HepG2 (cell line): ENCODE results near the gene HBS1L. TPM values are rescaled to one million over a fixed set of nuclear protein-coding genes. Genes with fewer than 3 reads are reported as not detected.

Experiments
- ATAC-seq: fragments of 200-7000 bp; cut with Tn5 transposase; 3 replicates; pipeline ENCODE4 v1.9.1; 2020; ENCODE audit warnings: mild to moderate bottlenecking, moderate library complexity
- BruUV-seq: library from RNA; stranded (reverse); fragments of 400-500 nt; replicated peaks from 2 replicates; lab custom pipeline; 2021; lab: Mats Ljungman, UMichigan
- CTCF ChIA-PET: fragments of 300-600 bp; formaldehyde crosslinking; extraction: SDS; loops from one replicate; lab custom pipeline; 2021; ENCODE audit warnings: low total read pairs, inconsistent platforms, low intra/inter-chr PET ratio; lab: Yijun Ruan, JAX
- POLR2A ChIA-PET: fragments of 350-600 bp; sonication (Branson Sonifier 250); formaldehyde crosslinking; loops from one replicate; lab custom pipeline; 2020; ENCODE audit warnings: antibody characterized with exemption, inconsistent platforms; lab: Yijun Ruan, JAX
- DNase-seq: peaks from one replicate; pipeline ENCODE4 v3.0.0-alpha.2; 2015; ENCODE audit warnings: low spot score
- FAIRE-seq: peaks from 3 replicates; lab custom pipeline; 2011; peaks lifted over from hg19 to GRCh38; lab: Jason Lieb, UNC
- H2AFZ ChIP-seq: one replicate; pipeline ENCODE4 v1.6.1; 2011; ENCODE audit warnings: low read length, inconsistent platforms
- H3K27ac ChIP-seq: fragments of 300-600 bp; 3 replicates; pipeline ENCODE4 v1.8.0; 2011; ENCODE audit warnings: mixed run types, mild to moderate bottlenecking, mixed read lengths, low read length, inconsistent platforms; ENCODE audit not compliant: insufficient read depth; ENCODE audit errors: extremely low read length
- H3K27me3 ChIP-seq, 2 experiments: fragments of 200-600 bp in 1 of 2; 2 replicates in 1 of 2; 3 replicates in 1 of 2; pipeline versions ENCODE4 v1.6.0 to v1.8.0; 2011; ENCODE audit warnings: low read length in 2 of 2, mild to moderate bottlenecking in 2 of 2, moderate library complexity in 2 of 2, inconsistent platforms in 1 of 2; ENCODE audit not compliant: insufficient read depth in 2 of 2, control insufficient read depth in 1 of 2
- H3K36me3 ChIP-seq, 2 experiments: fragments of 200-600 bp in 1 of 2; replicated peaks in 1 of 2; 2 replicates in 1 of 2; 3 replicates in 1 of 2; pipeline versions ENCODE4 v1.5.1 to v1.8.0; 2011; ENCODE audit warnings: low read length in 2 of 2, inconsistent platforms in 1 of 2; ENCODE audit not compliant: insufficient read depth in 2 of 2, control insufficient read depth in 1 of 2
- H3K4me1 ChIP-seq: 2 replicates; pipeline ENCODE4 v1.5.1; 2012; ENCODE audit warnings: low read length, inconsistent platforms; ENCODE audit not compliant: insufficient read depth
- H3K4me2 ChIP-seq: 2 replicates; pipeline ENCODE4 v1.6.0; 2011; ENCODE audit warnings: low read depth, low read length, inconsistent platforms
- H3K4me3 ChIP-seq, 3 experiments: fragments of 200-600 bp in 1 of 3; sonication (generic), shearing (Covaris generic) in 1 of 3; replicated peaks in 1 of 3; 2 replicates each; pipeline ENCODE4 v1.5.1; 2011 to 2016; ENCODE audit warnings: low read length in 3 of 3, inconsistent platforms in 2 of 3, low read depth in 2 of 3, mild to moderate bottlenecking in 2 of 3, control low read depth in 1 of 3, mixed read lengths in 1 of 3; ENCODE audit not compliant: insufficient read depth in 1 of 3
- H3K79me2 ChIP-seq: one replicate; pipeline ENCODE4 v1.6.1; 2011; ENCODE audit warnings: low read length, inconsistent platforms; ENCODE audit not compliant: insufficient read depth
- H3K9ac ChIP-seq: 2 replicates; pipeline ENCODE4 v1.6.0; 2011; ENCODE audit warnings: mild to moderate bottlenecking, low read depth, low read length, inconsistent platforms; ENCODE audit not compliant: insufficient read depth
- H3K9me3 ChIP-seq: 2 replicates; pipeline ENCODE4 v1.5.1; 2012; ENCODE audit warnings: mild to moderate bottlenecking, low read length
- H4K20me1 ChIP-seq: 2 replicates; pipeline ENCODE4 v1.6.0; 2011; ENCODE audit warnings: inconsistent platforms, mild to moderate bottlenecking, low read length, moderate library complexity; ENCODE audit not compliant: insufficient read depth
- CREB1 ChIP-seq, 2 experiments: fragments of 450-650 bp in 1 of 2; IDR thresholded peaks; 2 replicates each; pipeline ENCODE4 v1.6.1; 2016 to 2017; ENCODE audit warnings: control low read depth in 1 of 2, mild to moderate bottlenecking in 1 of 2, missing compliant biosample characterization in 1 of 2, missing genetic modification characterization in 1 of 2
- EEA1 ChIP-seq: sonication (generic); formaldehyde crosslinking; IDR thresholded peaks from 2 replicates; pipeline ENCODE4 v1.5.1; 2020; ENCODE audit warnings: mild to moderate bottlenecking, missing genetic modification reagents, borderline replicate concordance
- ELF3 ChIP-seq: IDR thresholded peaks from 2 replicates; pipeline ENCODE4 v1.6.1; 2016; ENCODE audit warnings: missing genetic modification reagents, missing compliant biosample characterization
- FOXA1 ChIP-seq, 2 experiments: fragments of 450-650 bp in 1 of 2; sonication (generic) in 1 of 2; formaldehyde crosslinking in 1 of 2; IDR thresholded peaks; 2 replicates each; pipeline versions ENCODE4 v1.4.0 to v1.6.1; 2016 to 2020; ENCODE audit warnings: missing genetic modification reagents in 1 of 2
- IKZF1 ChIP-seq: fragments of 450-650 bp; IDR thresholded peaks from 2 replicates; pipeline ENCODE4 v1.7.1; 2016
- IRX3 ChIP-seq: sonication (generic); formaldehyde crosslinking; IDR thresholded peaks from 2 replicates; pipeline ENCODE4 v1.8.1; 2023; ENCODE audit warnings: mild to moderate bottlenecking, low read depth, missing genetic modification reagents, borderline replicate concordance
- MLLT10 ChIP-seq: sonication (generic); formaldehyde crosslinking; IDR thresholded peaks from 2 replicates; pipeline ENCODE4 v1.4.0; 2020; ENCODE audit warnings: missing genetic modification reagents
- NFYC ChIP-seq: IDR thresholded peaks from 2 replicates; pipeline ENCODE4 v1.6.1; 2016; ENCODE audit warnings: missing genetic modification reagents, missing compliant biosample characterization
- ZNF501 ChIP-seq: sonication (generic); formaldehyde crosslinking; IDR thresholded peaks from 2 replicates; pipeline ENCODE4 v1.5.1; 2020; ENCODE audit warnings: mild to moderate bottlenecking, moderate library complexity, missing genetic modification reagents
- whole genome bisulfite sequencing: methylation state at CpG from one replicate; pipeline ENCODE4 v1.1.6; 2017; ENCODE audit warnings: low lambda C conversion rate; 5-methylcytosine and 5-hydroxymethylcytosine counted together
- in situ Hi-C: cut with HindIII; loops from 2 replicates; pipeline ENCODE4 v1.10.0; 2017; ENCODE audit warnings: low pct_unique_long_range_greater_than_20kb; ENCODE audit not compliant: extremely low pct_ligation_motif_present
- intact Hi-C: fragments of 100-400 bp; cut with micrococcal nuclease; formaldehyde crosslinking; loops from one replicate; pipeline ENCODE4 v1.10.0; 2022; ENCODE audit not compliant: unreplicated experiment
- polyA plus RNA-seq, 8 experiments: library from polyadenylated mRNA; depleted of rRNA in 3 of 8; stranded (reverse) in 7 of 8; unstranded in 1 of 8; fragments of >200 nt; fragmentation: Illumina TruSeq in 4 of 8; extraction: Trizol in 4 of 8; gene quantifications; 2 replicates each; pipeline versions ENCODE4 v1.2.1 to v1.2.3, GENCODE V29; 2011 to 2016; ENCODE audit warnings: low read depth in 4 of 8, missing spikeins in 1 of 8, mixed read lengths in 1 of 8; ENCODE audit not compliant: insufficient read depth in 1 of 8
- total RNA-seq, 5 experiments: library from RNA; depleted of rRNA; stranded (reverse); fragments of >200 nt; fragmentation: Illumina TruSeq; extraction: Trizol; gene quantifications; 2 replicates each; pipeline ENCODE4 v1.2.3, GENCODE V29; 2016; ENCODE audit warnings: low read depth in 1 of 5
- TF ChIP-seq, protein P1 (sequence below): sonication (generic); formaldehyde crosslinking; IDR thresholded peaks from 2 replicates; pipeline ENCODE4 v1.4.0; 2020; ENCODE audit warnings: missing genetic modification reagents
- TF ChIP-seq, protein P2 (sequence below): sonication (generic); formaldehyde crosslinking; IDR thresholded peaks from 2 replicates; pipeline ENCODE4 v1.5.0; 2020; ENCODE audit warnings: missing genetic modification reagents, mild to moderate bottlenecking, borderline replicate concordance
- TF ChIP-seq, protein P3 (sequence below): IDR thresholded peaks from 2 replicates; pipeline ENCODE4 v1.6.1; 2012; ENCODE audit warnings: inconsistent platforms

The HBS1L gene
- total and polyA plus RNA-seq, 2 of the 13 experiments (the other 11 are each of a cell fraction or from before 2014, with no cell fraction given), result 44.1 to 138 TPM

DNA sequence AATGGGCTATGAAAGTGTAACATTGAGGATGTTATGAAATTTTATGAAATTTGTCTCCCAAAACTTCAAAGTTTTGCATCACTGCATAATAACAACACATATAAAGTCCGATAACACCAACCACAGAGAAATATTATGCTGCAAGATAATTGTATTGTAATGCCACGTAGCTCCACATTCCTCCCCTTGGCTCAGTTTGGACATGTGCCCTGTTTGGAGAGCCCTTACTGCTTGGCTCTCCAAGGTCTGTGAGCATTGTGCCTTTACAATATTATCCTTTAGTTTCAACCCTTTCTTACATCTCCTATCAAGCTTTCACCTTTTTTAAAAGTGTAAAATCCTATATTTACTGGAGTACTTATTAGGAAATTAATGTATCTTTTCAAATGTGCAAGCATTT lies 10.8 kb downstream of the HBS1L start:
- no TSS peak for BruUV-seq
- Histone ChIP-seq H3K4me2 (no peak overlapping the region), H3K9me3 (no peaks in the 10 kb centered on the region), H3K27me3 (no peaks in the 10 kb centered on the region), H3K36me3 (peaks cover 15 to 49% of the 10 kb centered on the region in 2 experiments), H3K4me1 (no peaks in the 10 kb centered on the region), H3K79me2 (peaks cover 66% of the 10 kb centered on the region), H4K20me1 (peaks cover 6% of the 10 kb centered on the region; the same call in 1 of the 2 replicates), H3K27ac (no peak overlapping the region), H3K9ac (no peak overlapping the region), H2AFZ (no peak overlapping the region), H3K4me3 (no peak overlapping the region)
- DNase-seq (no peak), ATAC-seq (no peak), FAIRE-seq (no peak)
- in situ Hi-C loops (no loop called here), intact Hi-C loops (no loop called here)
- CTCF ChIA-PET, result no interaction called here
- WGBS, result 95% methylated on average over 2 of the region's 2 CpGs
- POLR2A ChIA-PET, result interaction anchor here (1.7 kb wide), 1 partner anchor 11 kb away, joined by 7 read pairs; the partner anchor contains the start of gene HBS1L
- TF ChIP-seq FOXA1 (IDR thresholded peaks at IDR 0.05) (no peak), FOXA1 (CRISPR knock-in tag; IDR thresholded peaks at IDR 0.05) (no peak), MLLT10 (CRISPR knock-in tag) (no peak), ZNF501 (CRISPR knock-in tag) (no peak), IRX3 (CRISPR knock-in tag) (no peak), ELF3 (CRISPR knock-in tag) (no peak), IKZF1 (no peak)
- TF ChIP-seq, protein P1, sequence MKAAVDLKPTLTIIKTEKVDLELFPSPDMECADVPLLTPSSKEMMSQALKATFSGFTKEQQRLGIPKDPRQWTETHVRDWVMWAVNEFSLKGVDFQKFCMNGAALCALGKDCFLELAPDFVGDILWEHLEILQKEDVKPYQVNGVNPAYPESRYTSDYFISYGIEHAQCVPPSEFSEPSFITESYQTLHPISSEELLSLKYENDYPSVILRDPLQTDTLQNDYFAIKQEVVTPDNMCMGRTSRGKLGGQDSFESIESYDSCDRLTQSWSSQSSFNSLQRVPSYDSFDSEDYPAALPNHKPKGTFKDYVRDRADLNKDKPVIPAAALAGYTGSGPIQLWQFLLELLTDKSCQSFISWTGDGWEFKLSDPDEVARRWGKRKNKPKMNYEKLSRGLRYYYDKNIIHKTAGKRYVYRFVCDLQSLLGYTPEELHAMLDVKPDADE (CRISPR knock-in tag), result no peak

DNA sequence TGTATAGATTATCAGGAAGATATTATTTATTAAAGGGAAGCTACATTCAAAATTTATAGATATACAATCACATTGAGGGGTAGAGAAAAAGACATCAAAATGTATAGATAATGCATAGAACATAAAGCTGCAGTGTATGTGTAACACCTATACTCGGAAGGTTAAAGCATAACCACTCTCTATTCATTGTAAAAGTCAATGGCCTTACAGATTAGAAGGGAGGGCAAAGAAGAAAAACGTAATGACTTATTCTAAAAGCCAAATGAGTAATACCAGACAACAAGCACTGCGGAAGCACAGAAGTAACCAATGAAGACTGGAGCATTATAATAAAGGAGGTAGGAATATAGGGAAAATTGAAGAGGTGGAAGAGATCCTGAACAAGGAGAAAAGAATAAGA lies 11.3 kb downstream of the HBS1L start:
- Histone ChIP-seq H3K27ac (no peak overlapping the region), H4K20me1 (peaks cover 6% of the 10 kb centered on the region; the same call in 1 of the 2 replicates), H3K9ac (no peak overlapping the region), H3K4me1 (no peaks in the 10 kb centered on the region), H3K79me2 (peaks cover 61% of the 10 kb centered on the region), H3K4me2 (no peak overlapping the region), H3K9me3 (no peaks in the 10 kb centered on the region), H2AFZ (no peak overlapping the region), H3K27me3 (no peaks in the 10 kb centered on the region), H3K36me3 (peaks cover 14 to 46% of the 10 kb centered on the region in 2 experiments), H3K4me3 (no peak overlapping the region)
- no peak for ATAC-seq
- intact Hi-C loops, result no loop called here
- ChIA-PET POLR2A (interaction anchor here (1.7 kb wide), 1 partner anchor 12 kb away, joined by 7 read pairs; the partner anchor contains the start of gene HBS1L), CTCF (no interaction called here)
- DNase-seq, result no peak
- WGBS, result 92% methylated on average over 3 of the region's 3 CpGs
- in situ Hi-C loops, result no loop called here
- TF ChIP-seq, protein P2, sequence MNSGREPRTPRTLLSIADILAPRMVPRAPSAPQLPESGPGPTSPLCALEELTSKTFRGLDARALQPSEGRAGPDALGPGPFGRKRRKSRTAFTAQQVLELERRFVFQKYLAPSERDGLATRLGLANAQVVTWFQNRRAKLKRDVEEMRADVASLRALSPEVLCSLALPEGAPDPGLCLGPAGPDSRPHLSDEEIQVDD (CRISPR knock-in tag), result no peak
- TF ChIP-seq EEA1 (CRISPR knock-in tag), result no peak
- no peak for TF ChIP-seq NFYC (CRISPR knock-in tag)
- TF ChIP-seq, protein P3, sequence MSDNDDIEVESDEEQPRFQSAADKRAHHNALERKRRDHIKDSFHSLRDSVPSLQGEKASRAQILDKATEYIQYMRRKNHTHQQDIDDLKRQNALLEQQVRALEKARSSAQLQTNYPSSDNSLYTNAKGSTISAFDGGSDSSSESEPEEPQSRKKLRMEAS, result no peak
- TF ChIP-seq CREB1 (IDR thresholded peaks at IDR 0.05), result no peak
- TF ChIP-seq CREB1 (CRISPR knock-in tag; IDR thresholded peaks at IDR 0.05), result 0 out of 2 replicates have a peak, but pooled peaks have one; percentile 10
- no peak for FAIRE-seq
- no TSS peak for BruUV-seq
